HepG2 (cell line): Measurements from ENCODE around the gene ABL2. TPM values are rescaled to one million over a fixed set of nuclear protein-coding genes. Genes with fewer than 3 reads are reported as not detected.
A peak's percentile ranks its signal among the peaks of the same experiment; 100 is the strongest.

Source experiments
- ATRX ChIP-seq: sonication (generic); formaldehyde crosslinking; IDR thresholded peaks from 2 replicates; pipeline ENCODE4 v1.4.0; 2020; ENCODE audit warnings: missing genetic modification reagents, borderline replicate concordance
- CSRNP2 ChIP-seq: sonication (generic); formaldehyde crosslinking; conservative IDR thresholded peaks from 2 replicates; pipeline ENCODE4 v1.8.0; 2022; ENCODE audit warnings: low read depth, missing genetic modification reagents
- EED ChIP-seq: sonication (generic); formaldehyde crosslinking; IDR thresholded peaks from 2 replicates; pipeline ENCODE4 v1.5.0; 2020; ENCODE audit warnings: mild to moderate bottlenecking, missing genetic modification reagents
- IRF9 ChIP-seq: sonication (generic); formaldehyde crosslinking; IDR thresholded peaks from 2 replicates; pipeline ENCODE4 v1.8.0; 2022; ENCODE audit warnings: missing genetic modification reagents, mild to moderate bottlenecking, borderline replicate concordance
- JARID2 ChIP-seq: sonication (generic); formaldehyde crosslinking; IDR thresholded peaks from 2 replicates; pipeline ENCODE4 v1.8.1; 2023; ENCODE audit warnings: missing genetic modification reagents, inconsistent platforms; ENCODE audit not compliant: insufficient replicate concordance
- MAZ ChIP-seq, 2 experiments: sonication (generic) in 1 of 2; formaldehyde crosslinking in 1 of 2; IDR thresholded peaks; 2 replicates each; pipeline versions ENCODE4 v1.5.0 to v1.6.1; 2012 to 2020; ENCODE audit warnings: low read depth in 2 of 2, mild to moderate bottlenecking in 2 of 2, borderline replicate concordance in 1 of 2, improper control_type of control experiment in 1 of 2, low read length in 1 of 2, missing genetic modification reagents in 1 of 2, moderate library complexity in 1 of 2
- MED13 ChIP-seq: sonication (generic); formaldehyde crosslinking; IDR thresholded peaks from 2 replicates; pipeline ENCODE4 v1.5.0; 2020; ENCODE audit warnings: missing genetic modification reagents
- NR3C1 ChIP-seq: sonication (generic); formaldehyde crosslinking; IDR thresholded peaks from 2 replicates; pipeline ENCODE4 v1.4.0; 2020; ENCODE audit warnings: missing genetic modification reagents
- PPARG ChIP-seq: conservative IDR thresholded peaks from 2 replicates; pipeline ENCODE4 v1.6.1; 2016; ENCODE audit warnings: missing biosample characterization, missing genetic modification reagents
- SRF ChIP-seq: IDR thresholded peaks from 2 replicates; pipeline ENCODE4 v1.6.1; 2011; ENCODE audit warnings: mild to moderate bottlenecking, low read depth, low read length, moderate library complexity
- THYN1 ChIP-seq: sonication (generic); formaldehyde crosslinking; IDR thresholded peaks from 2 replicates; pipeline ENCODE4 v1.8.1; 2023; ENCODE audit warnings: low read depth, mild to moderate bottlenecking, moderate library complexity, missing genetic modification reagents, borderline replicate concordance
- YY1 ChIP-seq: IDR thresholded peaks from 2 replicates; pipeline ENCODE4 v1.6.1; 2011; ENCODE audit warnings: low read length, low read depth, moderate library complexity, mild to moderate bottlenecking; ENCODE audit not compliant: insufficient read depth, insufficient replicate concordance
- ZC3H4 ChIP-seq: sonication (generic); formaldehyde crosslinking; IDR thresholded peaks from 2 replicates; pipeline ENCODE4 v1.4.0; 2020; ENCODE audit warnings: missing genetic modification reagents, borderline replicate concordance
- ZFYVE20 ChIP-seq: sonication (generic); formaldehyde crosslinking; IDR thresholded peaks from 2 replicates; pipeline ENCODE4 v1.8.0; 2023; ENCODE audit warnings: low read depth, mild to moderate bottlenecking, moderate library complexity, missing genetic modification reagents, borderline replicate concordance
- ZNF232 ChIP-seq: sonication (generic); formaldehyde crosslinking; IDR thresholded peaks from 2 replicates; pipeline ENCODE4 v1.4.0; 2020; ENCODE audit warnings: missing genetic modification reagents, borderline replicate concordance
- ZNF251 ChIP-seq: sonication (generic); formaldehyde crosslinking; IDR thresholded peaks from 2 replicates; pipeline ENCODE4 v1.9.0; 2021; ENCODE audit warnings: mild to moderate bottlenecking, missing genetic modification reagents
- ZNF256 ChIP-seq: sonication (generic); formaldehyde crosslinking; conservative IDR thresholded peaks from 2 replicates; pipeline ENCODE4 v1.4.0; 2020; ENCODE audit warnings: missing genetic modification reagents
- ZNF33A ChIP-seq: sonication (generic); formaldehyde crosslinking; IDR thresholded peaks from 2 replicates; pipeline ENCODE4 v1.5.1; 2020; ENCODE audit warnings: missing genetic modification reagents, mild to moderate bottlenecking, moderate library complexity, borderline replicate concordance
- ZNF766 ChIP-seq: sonication (generic); formaldehyde crosslinking; IDR thresholded peaks from 2 replicates; pipeline ENCODE4 v1.5.0; 2020; ENCODE audit warnings: missing genetic modification reagents, borderline replicate concordance
- ZNF775 ChIP-seq: sonication (generic); formaldehyde crosslinking; IDR thresholded peaks from 2 replicates; pipeline ENCODE4 v1.4.0; 2020; ENCODE audit warnings: missing genetic modification reagents, mild to moderate bottlenecking, moderate library complexity, borderline replicate concordance
- ZNF792 ChIP-seq: IDR thresholded peaks from 2 replicates; pipeline ENCODE4 v1.6.1; 2016
- polyA plus RNA-seq, 8 experiments: library from polyadenylated mRNA; depleted of rRNA in 3 of 8; stranded (reverse) in 7 of 8; unstranded in 1 of 8; fragments of >200 nt; fragmentation: Illumina TruSeq in 4 of 8; extraction: Trizol in 4 of 8; gene quantifications; 2 replicates each; pipeline versions ENCODE4 v1.2.1 to v1.2.3, GENCODE V29; 2011 to 2016; ENCODE audit warnings: low read depth in 4 of 8, missing spikeins in 1 of 8, mixed read lengths in 1 of 8; ENCODE audit not compliant: insufficient read depth in 1 of 8
- total RNA-seq, 5 experiments: library from RNA; depleted of rRNA; stranded (reverse); fragments of >200 nt; fragmentation: Illumina TruSeq; extraction: Trizol; gene quantifications; 2 replicates each; pipeline ENCODE4 v1.2.3, GENCODE V29; 2016; ENCODE audit warnings: low read depth in 1 of 5
- TF ChIP-seq, protein P1 (sequence below): sonication (generic); formaldehyde crosslinking; IDR thresholded peaks from 2 replicates; pipeline ENCODE4 v1.4.0; 2020; ENCODE audit warnings: mild to moderate bottlenecking, missing genetic modification reagents
- TF ChIP-seq, protein P2 (sequence below): IDR thresholded peaks from 2 replicates; pipeline ENCODE4 v1.6.1; 2016; ENCODE audit warnings: low read depth
- TF ChIP-seq, protein P3 (sequence below): sonication (generic); formaldehyde crosslinking; IDR thresholded peaks from 2 replicates; pipeline ENCODE4 v1.4.0; 2020; ENCODE audit warnings: missing genetic modification reagents

ABL2 gene
- total and polyA plus RNA-seq, 2 of the 13 experiments (the other 11 are each of a cell fraction or from before 2014, with no cell fraction given), result 5.8 to 6.0 TPM

DNA sequence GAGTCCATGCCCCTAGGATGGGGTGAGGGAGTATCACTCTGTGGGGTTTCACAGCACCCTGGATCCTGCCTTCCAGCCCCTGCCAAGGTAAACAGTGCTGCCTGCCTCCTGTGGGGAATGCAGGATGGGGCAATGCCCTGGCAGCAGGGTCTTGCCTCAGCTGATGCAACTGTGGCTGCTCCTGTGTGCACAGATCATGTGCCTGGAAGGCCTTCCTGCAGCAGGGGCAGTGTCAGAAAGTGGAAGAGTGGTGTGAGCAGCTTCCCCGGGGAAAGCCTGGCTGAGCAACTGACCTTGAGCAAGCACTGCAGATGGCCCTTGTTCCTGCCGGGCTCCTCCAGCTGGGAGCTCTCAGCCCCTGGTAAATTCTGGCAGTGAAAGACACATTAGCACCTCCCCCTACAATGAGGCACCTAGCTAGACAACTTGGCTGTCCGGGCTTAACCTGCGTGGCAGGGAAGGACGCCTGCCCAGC is 137.7 kb downstream of the ABL2 start (continued):
- TF ChIP-seq, protein P1, sequence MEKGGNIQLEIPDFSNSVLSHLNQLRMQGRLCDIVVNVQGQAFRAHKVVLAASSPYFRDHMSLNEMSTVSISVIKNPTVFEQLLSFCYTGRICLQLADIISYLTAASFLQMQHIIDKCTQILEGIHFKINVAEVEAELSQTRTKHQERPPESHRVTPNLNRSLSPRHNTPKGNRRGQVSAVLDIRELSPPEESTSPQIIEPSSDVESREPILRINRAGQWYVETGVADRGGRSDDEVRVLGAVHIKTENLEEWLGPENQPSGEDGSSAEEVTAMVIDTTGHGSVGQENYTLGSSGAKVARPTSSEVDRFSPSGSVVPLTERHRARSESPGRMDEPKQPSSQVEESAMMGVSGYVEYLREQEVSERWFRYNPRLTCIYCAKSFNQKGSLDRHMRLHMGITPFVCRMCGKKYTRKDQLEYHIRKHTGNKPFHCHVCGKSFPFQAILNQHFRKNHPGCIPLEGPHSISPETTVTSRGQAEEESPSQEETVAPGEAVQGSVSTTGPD (CRISPR knock-in tag), result no peak
- TF ChIP-seq ZC3H4 (CRISPR knock-in tag), result no peak
- no peak for TF ChIP-seq ZNF33A (CRISPR knock-in tag)
- no peak for TF ChIP-seq ATRX
- no peak for TF ChIP-seq ZNF775 (CRISPR knock-in tag)
- TF ChIP-seq MED13 (CRISPR knock-in tag), result no peak
- peak; percentile 60; the same call in 1 of the 2 replicates for TF ChIP-seq PPARG (CRISPR knock-in tag)
- TF ChIP-seq EED (CRISPR knock-in tag), result no peak
- no peak for TF ChIP-seq ZNF251 (CRISPR knock-in tag)
- TF ChIP-seq ZNF256 (CRISPR knock-in tag), result no peak
- no peak for TF ChIP-seq THYN1 (CRISPR knock-in tag)
- no peak for TF ChIP-seq NR3C1
- TF ChIP-seq, protein P2, sequence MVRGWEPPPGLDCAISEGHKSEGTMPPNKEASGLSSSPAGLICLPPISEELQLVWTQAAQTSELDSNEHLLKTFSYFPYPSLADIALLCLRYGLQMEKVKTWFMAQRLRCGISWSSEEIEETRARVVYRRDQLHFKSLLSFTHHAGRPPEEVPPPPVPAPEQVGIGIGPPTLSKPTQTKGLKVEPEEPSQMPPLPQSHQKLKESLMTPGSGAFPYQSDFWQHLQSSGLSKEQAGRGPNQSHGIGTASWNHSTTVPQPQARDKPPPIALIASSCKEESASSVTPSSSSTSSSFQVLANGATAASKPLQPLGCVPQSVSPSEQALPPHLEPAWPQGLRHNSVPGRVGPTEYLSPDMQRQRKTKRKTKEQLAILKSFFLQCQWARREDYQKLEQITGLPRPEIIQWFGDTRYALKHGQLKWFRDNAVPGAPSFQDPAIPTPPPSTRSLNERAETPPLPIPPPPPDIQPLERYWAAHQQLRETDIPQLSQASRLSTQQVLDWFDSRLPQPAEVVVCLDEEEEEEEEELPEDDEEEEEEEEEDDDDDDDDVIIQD, result no peak
- no peak for TF ChIP-seq CSRNP2
- no peak for TF ChIP-seq JARID2 (CRISPR knock-in tag)
- TF ChIP-seq ZNF792 (CRISPR knock-in tag), result no peak
- peak; percentile 19; the same call in 1 of the 2 replicates for TF ChIP-seq IRF9 (CRISPR knock-in tag)
- no peak for TF ChIP-seq ZFYVE20 (CRISPR knock-in tag)
- no peak for TF ChIP-seq SRF
- TF ChIP-seq MAZ (IDR thresholded peaks at IDR 0.05; ENCODE audit: borderline replicate concordance, low read depth, low read length), result no peak
- TF ChIP-seq MAZ (CRISPR knock-in tag; IDR thresholded peaks at IDR 0.05; ENCODE audit: low read depth), result peak; percentile 74
- TF ChIP-seq ZNF232, result no peak
- no peak for TF ChIP-seq ZNF766 (CRISPR knock-in tag)
- TF ChIP-seq, protein P3, sequence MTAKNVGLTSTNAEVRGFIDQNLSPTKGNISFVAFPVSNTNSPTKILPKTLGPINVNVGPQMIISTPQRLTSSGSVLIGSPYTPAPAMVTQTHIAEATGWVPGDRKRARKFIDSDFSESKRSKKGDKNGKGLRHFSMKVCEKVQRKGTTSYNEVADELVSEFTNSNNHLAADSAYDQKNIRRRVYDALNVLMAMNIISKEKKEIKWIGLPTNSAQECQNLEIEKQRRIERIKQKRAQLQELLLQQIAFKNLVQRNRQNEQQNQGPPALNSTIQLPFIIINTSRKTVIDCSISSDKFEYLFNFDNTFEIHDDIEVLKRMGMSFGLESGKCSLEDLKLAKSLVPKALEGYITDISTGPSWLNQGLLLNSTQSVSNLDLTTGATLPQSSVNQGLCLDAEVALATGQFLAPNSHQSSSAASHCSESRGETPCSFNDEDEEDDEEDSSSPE, result no peak
- TF ChIP-seq YY1, result no peak
